Dendritic cell treated with granulocyte-macrophage colony-stimulating factor and Interleukin-4, amounts not matched to agents 40 ng/mL and 50 ng/mL, for 4 days (primary cell): Measurements from ENCODE around the gene PPP2R5B.

Source experiments
- H3K27ac Mint-ChIP-seq: one replicate; pipeline ENCODE4 v1.8.0; 2022; ENCODE audit warnings: mild to moderate bottlenecking, mixed read lengths
- H3K27me3 Mint-ChIP-seq: one replicate; pipeline ENCODE4 v1.8.0; 2022; ENCODE audit warnings: mild to moderate bottlenecking, mixed read lengths
- H3K36me3 Mint-ChIP-seq: one replicate; pipeline ENCODE4 v1.8.0; 2022; ENCODE audit warnings: low read depth, mixed read lengths
- H3K4me1 Mint-ChIP-seq: one replicate; pipeline ENCODE4 v1.8.0; 2022; ENCODE audit warnings: low read depth, mixed read lengths
- H3K4me3 Mint-ChIP-seq: one replicate; pipeline ENCODE4 v1.8.0; 2022; ENCODE audit warnings: mild to moderate bottlenecking, moderate library complexity, mixed read lengths
- H3K9me3 Mint-ChIP-seq: one replicate; pipeline ENCODE4 v1.8.0; 2022; ENCODE audit warnings: mixed read lengths
- intact Hi-C: fragments of 100-400 bp; cut with micrococcal nuclease; formaldehyde crosslinking; loops from one replicate; pipeline ENCODE4 v1.15.0; 2022

PPP2R5B gene

GRCh38 chr11:64883575-64883974 lies 40.9 kb upstream of the PPP2R5B start:
- Mint-ChIP-seq H3K36me3 (no peaks in the 10 kb centered on the region), H3K9me3 (no peaks in the 10 kb centered on the region), H3K27ac (peak overlapping the region; percentile 4), H3K4me3 (no peak overlapping the region), H3K4me1 (peaks cover 77% of the 10 kb centered on the region), H3K27me3 (peaks cover 49% of the 10 kb centered on the region)
- intact Hi-C loops: no loop called here

- Mint-ChIP-seq H3K4me3 (no peak overlapping the region), H3K27me3 (peaks cover 51% of the 10 kb centered on the region), H3K36me3 (no peaks in the 10 kb centered on the region), H3K27ac (peak overlapping the region; percentile 4), H3K4me1 (peaks cover 77% of the 10 kb centered on the region), H3K9me3 (no peaks in the 10 kb centered on the region)
- intact Hi-C loops: no loop called here
Observed at GRCh38 chr11:64884019-64884418, 40.5 kb upstream of the PPP2R5B start.

GRCh38 chr11:64885367-64886286 lies 38.9 kb upstream of the PPP2R5B start:
- no peaks in the 10 kb centered on the region for H3K36me3 Mint-ChIP-seq
- no peak overlapping the region for H3K4me3 Mint-ChIP-seq
- H3K27me3 Mint-ChIP-seq: peaks cover 59% of the 10 kb centered on the region
- H3K4me1 Mint-ChIP-seq: peaks cover 63% of the 10 kb centered on the region
- peak overlapping the region; percentile 53 for H3K27ac Mint-ChIP-seq
- intact Hi-C loops: no loop called here
- no peaks in the 10 kb centered on the region for H3K9me3 Mint-ChIP-seq

- H3K4me3 Mint-ChIP-seq: no peak overlapping the region
Observed at GRCh38 chr11:64887234-64887756, 37.2 kb upstream of the PPP2R5B start.

GRCh38 chr11:64887757-64888405 lies 36.6 kb upstream of the PPP2R5B start:
- H3K9me3 Mint-ChIP-seq: no peaks in the 10 kb centered on the region
- intact Hi-C loops: no loop called here
- peaks cover 59% of the 10 kb centered on the region for H3K27me3 Mint-ChIP-seq
- H3K27ac Mint-ChIP-seq: peak overlapping the region; percentile 23
- peaks cover 52% of the 10 kb centered on the region for H3K4me1 Mint-ChIP-seq
- H3K36me3 Mint-ChIP-seq: no peaks in the 10 kb centered on the region
- peak overlapping the region; percentile 60 for H3K4me3 Mint-ChIP-seq

More at GRCh38 chr11:64887234-64887756, 37.2 kb upstream of the PPP2R5B start:
- Mint-ChIP-seq H3K36me3 (no peaks in the 10 kb centered on the region), H3K27me3 (peaks cover 63% of the 10 kb centered on the region), H3K4me1 (peaks cover 52% of the 10 kb centered on the region), H3K27ac (no peak overlapping the region), H3K9me3 (no peaks in the 10 kb centered on the region)
- intact Hi-C loops: no loop called here

- Mint-ChIP-seq H3K36me3 (no peaks in the 10 kb centered on the region), H3K9me3 (no peaks in the 10 kb centered on the region), H3K4me3 (no peak overlapping the region), H3K27ac (peak overlapping the region; percentile 23), H3K4me1 (peaks cover 51% of the 10 kb centered on the region), H3K27me3 (peaks cover 57% of the 10 kb centered on the region)
- intact Hi-C loops: no loop called here
Observed at GRCh38 chr11:64888406-64888728, 36.1 kb upstream of the PPP2R5B start.

- intact Hi-C loops: no loop called here
- no peak overlapping the region for H3K4me3 Mint-ChIP-seq
- peaks cover 45% of the 10 kb centered on the region for H3K4me1 Mint-ChIP-seq
- H3K36me3 Mint-ChIP-seq: no peaks in the 10 kb centered on the region
- peaks cover 55% of the 10 kb centered on the region for H3K27me3 Mint-ChIP-seq
- no peaks in the 10 kb centered on the region for H3K9me3 Mint-ChIP-seq
- H3K27ac Mint-ChIP-seq: no peak overlapping the region
Observed at GRCh38 chr11:64888729-64889511, 35.6 kb upstream of the PPP2R5B start.

- Mint-ChIP-seq H3K27ac (no peak overlapping the region), H3K4me1 (peaks cover 34% of the 10 kb centered on the region), H3K27me3 (peaks cover 44% of the 10 kb centered on the region), H3K9me3 (no peaks in the 10 kb centered on the region), H3K36me3 (peaks cover 13% of the 10 kb centered on the region), H3K4me3 (no peak overlapping the region)
- intact Hi-C loops: no loop called here
Observed at GRCh38 chr11:64890522-64890939, 34.0 kb upstream of the PPP2R5B start.

- Mint-ChIP-seq H3K9me3 (no peaks in the 10 kb centered on the region), H3K27ac (no peak overlapping the region), H3K27me3 (peaks cover 44% of the 10 kb centered on the region), H3K4me1 (peaks cover 26% of the 10 kb centered on the region), H3K4me3 (no peak overlapping the region), H3K36me3 (peaks cover 21% of the 10 kb centered on the region)
- intact Hi-C loops: no loop called here
Observed at GRCh38 chr11:64891215-64891848, 33.2 kb upstream of the PPP2R5B start.

- H3K9me3 Mint-ChIP-seq: no peaks in the 10 kb centered on the region
- H3K4me3 Mint-ChIP-seq: no peak overlapping the region
- H3K36me3 Mint-ChIP-seq: peaks cover 27% of the 10 kb centered on the region
- H3K4me1 Mint-ChIP-seq: peaks cover 26% of the 10 kb centered on the region
- intact Hi-C loops: no loop called here
- H3K27me3 Mint-ChIP-seq: peaks cover 44% of the 10 kb centered on the region
- no peak overlapping the region for H3K27ac Mint-ChIP-seq
Observed at GRCh38 chr11:64891880-64892279, 32.6 kb upstream of the PPP2R5B start.

GRCh38 chr11:64892411-64892831 lies 32.1 kb upstream of the PPP2R5B start:
- intact Hi-C loops: no loop called here
- H3K9me3 Mint-ChIP-seq: no peaks in the 10 kb centered on the region
- no peak overlapping the region for H3K27ac Mint-ChIP-seq
- H3K4me3 Mint-ChIP-seq: no peak overlapping the region
- H3K27me3 Mint-ChIP-seq: peaks cover 43% of the 10 kb centered on the region
- peaks cover 32% of the 10 kb centered on the region for H3K36me3 Mint-ChIP-seq
- peaks cover 23% of the 10 kb centered on the region for H3K4me1 Mint-ChIP-seq

GRCh38 chr11:64892838-64893193 lies 31.7 kb upstream of the PPP2R5B start:
- H3K36me3 Mint-ChIP-seq: peaks cover 36% of the 10 kb centered on the region
- no peaks in the 10 kb centered on the region for H3K9me3 Mint-ChIP-seq
- intact Hi-C loops: no loop called here
- peaks cover 43% of the 10 kb centered on the region for H3K27me3 Mint-ChIP-seq
- H3K27ac Mint-ChIP-seq: no peak overlapping the region
- no peak overlapping the region for H3K4me3 Mint-ChIP-seq
- peaks cover 20% of the 10 kb centered on the region for H3K4me1 Mint-ChIP-seq
